K562 (cell line): ENCODE measurements around the gene UBR3. TPM values are rescaled to one million over a fixed set of nuclear protein-coding genes. Genes with fewer than 3 reads are reported as not detected.
A peak's percentile ranks its signal among the peaks of the same experiment; 100 is the strongest.

Experiments
- ARID4B ChIP-seq: sonication (generic); formaldehyde crosslinking; IDR thresholded peaks from 2 replicates; pipeline ENCODE4 v1.8.0; 2022; ENCODE audit warnings: mild to moderate bottlenecking, missing genetic modification reagents
- CHD1 ChIP-seq: fragments of 200-600 bp; sonication (generic); IDR thresholded peaks from one replicate; pipeline ENCODE4 v1.6.1; 2012; ENCODE audit warnings: mild to moderate bottlenecking, moderate library complexity, low read length, inconsistent platforms
- EGR1 ChIP-seq: fragments of 450-650 bp; conservative IDR thresholded peaks from 2 replicates; pipeline ENCODE4 v1.6.1; 2017; ENCODE audit warnings: mild to moderate bottlenecking
- ELF4 ChIP-seq: fragments of 450-650 bp; formaldehyde crosslinking; IDR thresholded peaks from 2 replicates; pipeline ENCODE4 v1.4.0; 2022; ENCODE audit warnings: missing genetic modification characterization
- EP300 ChIP-seq: IDR thresholded peaks from 2 replicates; pipeline ENCODE4 v1.6.1; 2012; ENCODE audit warnings: low read length, improper control_type of control experiment
- EP400 ChIP-seq: fragments of 450-650 bp; IDR thresholded peaks from 2 replicates; pipeline ENCODE4 v1.6.1; 2017; ENCODE audit warnings: antibody characterized with exemption, mild to moderate bottlenecking, moderate library complexity
- ETV5 ChIP-seq: sonication (generic); formaldehyde crosslinking; IDR thresholded peaks from 2 replicates; pipeline ENCODE4 v1.4.0; 2020; ENCODE audit warnings: low read depth, mild to moderate bottlenecking, missing genetic modification reagents
- LEF1 ChIP-seq: fragments of 450-650 bp; IDR thresholded peaks from 2 replicates; pipeline ENCODE4 v1.6.1; 2016; ENCODE audit warnings: mild to moderate bottlenecking
- MECOM ChIP-seq: fragments of 250-450 bp; sonication (Bioruptor Pico); IDR thresholded peaks from 2 replicates; pipeline ENCODE4 v1.8.0; 2022; ENCODE audit warnings: inconsistent platforms
- NFIX ChIP-seq: fragments of 250-450 bp; sonication (Bioruptor Pico); IDR thresholded peaks from 2 replicates; pipeline ENCODE4 v1.4.0; 2020; ENCODE audit warnings: low read depth, mild to moderate bottlenecking, moderate library complexity
- PHF20 ChIP-seq: fragments of 450-650 bp; IDR thresholded peaks from 2 replicates; pipeline ENCODE4 v1.6.1; 2018; ENCODE audit not compliant: partially characterized antibody
- PRDM10 ChIP-seq: fragments of 450-650 bp; IDR thresholded peaks from 2 replicates; pipeline ENCODE4 v1.6.1; 2018; ENCODE audit not compliant: partially characterized antibody
- STAG1 ChIP-seq: sonication (generic); formaldehyde crosslinking; IDR thresholded peaks from 2 replicates; pipeline ENCODE4 v1.5.0; 2020; ENCODE audit warnings: missing genetic modification reagents, borderline replicate concordance
- ZBTB26 ChIP-seq: fragments of 450-650 bp; formaldehyde crosslinking; IDR thresholded peaks from 2 replicates; pipeline ENCODE4 v1.4.0; 2022; ENCODE audit warnings: missing genetic modification characterization
- ZFP1 ChIP-seq: fragments of 450-650 bp; formaldehyde crosslinking; IDR thresholded peaks from 2 replicates; pipeline ENCODE4 v1.4.0; 2020; ENCODE audit warnings: mild to moderate bottlenecking, mixed read lengths
- ZSCAN29 ChIP-seq: fragments of 450-650 bp; IDR thresholded peaks from 2 replicates; pipeline ENCODE4 v1.6.1; 2017
- polyA plus RNA-seq, 8 experiments: library from polyadenylated mRNA; depleted of rRNA in 4 of 8; stranded (reverse) in 5 of 8; unstranded in 3 of 8; fragments of >200 nt; fragmentation: Nextera tagmentation in 2 of 8; fragmentation: Illumina TruSeq in 1 of 8; extraction: Ambion mirVana in 2 of 8; extraction: Trizol in 1 of 8; gene quantifications; 2 replicates each; pipeline versions ENCODE4 v1.2.1 to v1.2.3, GENCODE V29; 2011 to 2014; ENCODE audit warnings: inconsistent platforms in 1 of 8, missing spikeins in 1 of 8
- total RNA-seq, 7 experiments: library from RNA; depleted of rRNA in 6 of 7; stranded (reverse); fragments of >200 nt in 6 of 7; fragmentation: Illumina TruSeq in 2 of 7; extraction: Trizol in 2 of 7; gene quantifications; 2 replicates each; pipeline versions ENCODE4 v1.2.1 to v1.2.3, GENCODE V29; 2011 to 2021; ENCODE audit warnings: low replicate concordance in 1 of 7

The UBR3 gene
- total and polyA plus RNA-seq, 9 of the 15 experiments (the other 6 are each of a cell fraction or from before 2014, with no cell fraction given) = 14.4 to 63.5 (median 40.4) TPM

GRCh38 chr2:169798718-169799592, 28.3 kb upstream of the UBR3 start, which contains the start of gene SSB (continued):
- TF ChIP-seq EP400 = peak; percentile 95
- TF ChIP-seq ARID4B (CRISPR knock-in tag) = peak; percentile 66; the same call in 1 of the 2 replicates
- no peak; the same call in 1 of the 2 replicates for TF ChIP-seq MECOM (CRISPR knock-in tag)
- no peak for TF ChIP-seq ELF4
- no peak for TF ChIP-seq NFIX
- TF ChIP-seq ETV5 (CRISPR knock-in tag) = peak; percentile 55; the same call in 1 of the 2 replicates
- TF ChIP-seq PRDM10 = peak; percentile 90
- TF ChIP-seq STAG1 = no peak
- TF ChIP-seq PHF20 = peak; percentile 73
- TF ChIP-seq ZFP1 (CRISPR knock-in tag) = no peak
- peak; percentile 93 for TF ChIP-seq CHD1
- TF ChIP-seq LEF1 = no peak
- 0 out of 2 replicates have a peak, but pooled peaks have one; percentile 65 for TF ChIP-seq ZSCAN29
- no peak for TF ChIP-seq EP300
- peak; percentile 69 for TF ChIP-seq EGR1
- TF ChIP-seq ZBTB26 (CRISPR knock-in tag) = no peak
